ENCODE data around the gene NTM.

DNA sequence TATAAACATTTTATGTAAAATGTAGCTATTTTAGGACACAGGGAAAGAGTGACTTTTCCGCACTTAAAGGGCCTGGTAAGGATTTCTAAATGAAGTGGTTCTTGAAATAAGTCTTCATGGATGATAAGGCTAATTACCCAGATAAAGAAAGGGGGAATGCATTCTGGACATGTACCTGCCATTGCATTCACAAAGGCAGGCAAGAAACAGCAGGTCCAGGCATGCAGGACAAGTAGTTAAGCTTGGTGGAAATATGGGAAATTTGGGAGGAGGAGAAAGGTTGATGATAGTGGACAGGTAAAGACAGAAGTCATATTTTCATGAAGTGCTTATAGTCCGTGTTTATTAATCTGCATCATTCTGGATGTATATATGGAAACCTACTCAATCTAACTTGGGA lies 621.2 kb downstream of the NTM start:
- TF ChIP-seq POLR2A (IDR thresholded peaks at IDR 0.05) (no peak), EP300 (IDR thresholded peaks at IDR 0.05) (no peak)
